ENCODE measurements around the gene UROC1. TPM values are rescaled to one million over a fixed set of nuclear protein-coding genes. Genes with fewer than 3 reads are reported as not detected.

The UROC1 gene
- total and polyA plus RNA-seq, 9 of the 15 experiments (the other 6 are each of a cell fraction or from before 2014, with no cell fraction given): not detected

- WGBS (ENCODE audit: insufficient coverage, low coverage, missing lambda C conversion rate): 62% methylated on average over 4 of the region's 5 CpGs
- TF ChIP-seq MLLT1 (IDR thresholded peaks at IDR 0.05): no peak
- TF ChIP-seq ZBED1 (IDR thresholded peaks at IDR 0.05): no peak
- no peak for TF ChIP-seq EP300 (IDR thresholded peaks at IDR 0.05; ENCODE audit: low read length)
- no peak for TF ChIP-seq SIN3A (IDR thresholded peaks at IDR 0.05; ENCODE audit: borderline replicate concordance in 2 of 2, control insufficient read depth in 1 of 2, low read depth in 2 of 2, low read length in 2 of 2)
- no peak for TF ChIP-seq NELFE (IDR thresholded peaks at IDR 0.05; ENCODE audit: insufficient read depth, insufficient read length)
- TF ChIP-seq, protein P1, sequence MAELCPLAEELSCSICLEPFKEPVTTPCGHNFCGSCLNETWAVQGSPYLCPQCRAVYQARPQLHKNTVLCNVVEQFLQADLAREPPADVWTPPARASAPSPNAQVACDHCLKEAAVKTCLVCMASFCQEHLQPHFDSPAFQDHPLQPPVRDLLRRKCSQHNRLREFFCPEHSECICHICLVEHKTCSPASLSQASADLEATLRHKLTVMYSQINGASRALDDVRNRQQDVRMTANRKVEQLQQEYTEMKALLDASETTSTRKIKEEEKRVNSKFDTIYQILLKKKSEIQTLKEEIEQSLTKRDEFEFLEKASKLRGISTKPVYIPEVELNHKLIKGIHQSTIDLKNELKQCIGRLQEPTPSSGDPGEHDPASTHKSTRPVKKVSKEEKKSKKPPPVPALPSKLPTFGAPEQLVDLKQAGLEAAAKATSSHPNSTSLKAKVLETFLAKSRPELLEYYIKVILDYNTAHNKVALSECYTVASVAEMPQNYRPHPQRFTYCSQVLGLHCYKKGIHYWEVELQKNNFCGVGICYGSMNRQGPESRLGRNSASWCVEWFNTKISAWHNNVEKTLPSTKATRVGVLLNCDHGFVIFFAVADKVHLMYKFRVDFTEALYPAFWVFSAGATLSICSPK (IDR thresholded peaks at IDR 0.05; ENCODE audit: borderline replicate concordance): no peak
- no peak for TF ChIP-seq RHOXF2B (CRISPR knock-in tag; conservative IDR thresholded peaks at IDR 0.05)
- no peak for TF ChIP-seq ZC3H11A (IDR thresholded peaks at IDR 0.05; ENCODE audit: low read depth, low read length)
- no peak for TF ChIP-seq ATF1 (CRISPR knock-in tag; IDR thresholded peaks at IDR 0.05)
- TF ChIP-seq ATF1 (tag; IDR thresholded peaks at IDR 0.05): no peak
- H3K4me2 ChIP-seq (ENCODE audit: insufficient read depth, low read length): no peak overlapping the region
- no peaks in the 10 kb centered on the region for H3K79me2 ChIP-seq (ENCODE audit: control insufficient read depth, insufficient read depth, low read length)
- no peak overlapping the region for H3K9ac ChIP-seq (ENCODE audit: insufficient read depth in 1 of 2, low read depth in 2 of 2, low read length in 2 of 2)
- H4K20me1 ChIP-seq (replicated peaks; ENCODE audit: control insufficient read depth, insufficient read depth, low read length): no peaks in the 10 kb centered on the region
- DNase-seq (ENCODE audit: extremely low read depth in 1 of 4, low spot score in 3 of 4): no peak
- FAIRE-seq: no peak
- H3K4me1 ChIP-seq (replicated peaks in 1 of 2; ENCODE audit: control insufficient read depth in 2 of 2, insufficient read depth in 2 of 2, low read length in 2 of 2): no peaks in the 10 kb centered on the region
- no peak overlapping the region for H2AFZ ChIP-seq (ENCODE audit: low read depth, low read length)
- POLR2A ChIA-PET: interaction anchor here (1.6 kb wide), 1 partner anchor 15 kb away, joined by 3 read pairs; no protein-coding TSS in a partner anchor
- CTCF ChIA-PET (ENCODE audit: low intra/inter-chr PET ratio): no interaction called here
- H3K9me1 ChIP-seq (ENCODE audit: control insufficient read depth, insufficient read depth, low read length): no peaks in the 10 kb centered on the region
- no peak overlapping the region for H3K4me3 ChIP-seq
- in situ Hi-C loops (cut with MboI): no loop called here
- H3K27me3 ChIP-seq (ENCODE audit: control insufficient read depth in 2 of 2, insufficient read depth in 2 of 2, low read length in 2 of 2): no peaks in the 10 kb centered on the region
- BruUV-seq (replicated peaks): no TSS peak
- no peaks in the 10 kb centered on the region for H3K9me3 ChIP-seq (replicated peaks; ENCODE audit: control insufficient read depth, insufficient read depth, low read depth, low read length)
- H3K27ac ChIP-seq (ENCODE audit: extremely low read depth, low read depth, low read length): no peak overlapping the region
- intact Hi-C loops (cut with micrococcal nuclease): no loop called here
- H3K36me3 ChIP-seq (ENCODE audit: control insufficient read depth, insufficient read depth, low read length): peaks cover 13% of the 10 kb centered on the region; the same call in 1 of the 3 replicates
- ATAC-seq: no peak
These were observed 72.1 kb downstream of the UROC1 start for GRCh38 chr3:126445506-126445905.
